Heart left ventricle (tissue), 16 donors: ENCODE results near the gene CSTF1. TPM values are rescaled to one million over a fixed set of nuclear protein-coding genes. Genes with fewer than 3 reads are reported as not detected.

Experiments
- ATAC-seq, 4 donors: fragments of 200-7000 bp; cut with Tn5 transposase; one replicate each; pipeline ENCODE4 v1.9.1; 2020 to 2022; ENCODE audit warnings: moderate library complexity in 4 of 4, mild to moderate bottlenecking in 3 of 4, moderate number of reproducible peaks in 1 of 4
- DNase-seq, 5 donors: peaks; one replicate each; pipeline ENCODE4 v3.0.0-alpha.2; 2020
- H3K27ac ChIP-seq, 12 donors: fragments of 200-600 bp; sonication (generic) in 4 of 12; one replicate each; pipeline versions ENCODE4 v1.5.0 to v1.8.0; 2016 to 2022; ENCODE audit warnings: mild to moderate bottlenecking in 2 of 12
- H3K27me3 ChIP-seq, 9 donors: fragments of 200-600 bp; sonication (generic) in 2 of 9; one replicate each; pipeline versions ENCODE4 v1.5.1 to v1.8.0; 2016 to 2022; ENCODE audit warnings: mild to moderate bottlenecking in 3 of 9
- H3K36me3 ChIP-seq, 9 donors: fragments of 200-600 bp; sonication (generic) in 2 of 9; one replicate each; pipeline versions ENCODE4 v1.5.0 to v1.8.0; 2018 to 2022; ENCODE audit warnings: mild to moderate bottlenecking in 2 of 9
- H3K4me1 ChIP-seq, 12 donors: fragments of 200-600 bp; sonication (generic) in 4 of 12; one replicate each; pipeline versions ENCODE4 v1.5.0 to v1.8.0; 2016 to 2022; ENCODE audit warnings: mild to moderate bottlenecking in 3 of 12
- H3K4me3 ChIP-seq, 12 donors: fragments of 200-600 bp; sonication (generic) in 4 of 12; one replicate each; pipeline versions ENCODE4 v1.5.0 to v1.8.0; 2017 to 2022; ENCODE audit warnings: mild to moderate bottlenecking in 9 of 12, moderate library complexity in 4 of 12
- H3K9me3 ChIP-seq, 12 donors: fragments of 200-600 bp; sonication (generic) in 4 of 12; one replicate each; pipeline versions ENCODE4 v1.5.0 to v1.8.0; 2016 to 2022; ENCODE audit warnings: mild to moderate bottlenecking in 1 of 12
- POLR2A ChIP-seq, 2 donors: fragments of 450-650 bp; IDR thresholded peaks; one replicate each; pipeline ENCODE4 v1.6.1; 2017; ENCODE audit warnings: antibody characterized with exemption in 2 of 2, mild to moderate bottlenecking in 2 of 2, moderate library complexity in 2 of 2
- WGBS, 4 donors: extraction: QIAGEN DNeasy Blood & Tissue Kit in 2 of 4; methylation state at CpG; one replicate each; pipeline versions ENCODE4 v1.1.5 to v1.1.7; 2013 to 2018; 5-methylcytosine and 5-hydroxymethylcytosine counted together
- intact Hi-C, 10 donors: fragments of 100-400 bp; cut with DNase I; formaldehyde crosslinking; loops; one replicate each; pipeline versions ENCODE4 v1.11.1 to v1.14.2; 2022
- polyA plus RNA-seq, 2 donors: library from polyadenylated mRNA; stranded (reverse); fragments of 200-250 nt; gene quantifications; one replicate each; pipeline ENCODE4 v1.2.3, GENCODE V29; 2013
- total RNA-seq, 9 donors: library from RNA; depleted of rRNA in 2 of 9; stranded (reverse); fragments of >200 nt in 2 of 9; fragmentation: NEBNext Ultra II Directional in 3 of 9; extraction: Animal tissue kit (Norgen Biotek cat#: 25700) in 3 of 9; gene quantifications; one replicate each; pipeline versions ENCODE4 v1.1.0 to v1.2.4, GENCODE V29; 2016 to 2023
- TF ChIP-seq, protein P1 (sequence below), 12 donors: fragments of 200-600 bp; sonication (generic) in 4 of 12; IDR thresholded peaks; one replicate each; pipeline versions ENCODE4 v1.5.0 to v1.8.0; 2018 to 2022; ENCODE audit warnings: antibody characterized with exemption in 12 of 12, mild to moderate bottlenecking in 5 of 12
- donor health status: ischemic (EF 13 %, LVEDD 7.1; RV severe dilation, severe dysfunction).
- donor health status: healthy with polysubstance abuse.
- donor health status: DM: no; HTN: yes; CAD: no.
- donor health status: DM: no; HTN: no; CAD: no.
- donor health status: ischemic (EF 25% LVEDD 6.9; RV normal size, moderate dysfunction).
- donor health status: ischemic (EF 25% LVEDD 5.7; RV mildly dilated, moderate dysfunction).
- donor health status: healthy.
- donor health status: DM: yes; HTN: yes; CAD: no.
- donor health status: ischemic (EF 35%, LVEDD 5.7; RV mildly dilated, moderate dysfunction).
- donor health status: nonischemic (EF 11% LVEDD 7.7; RV severe dilation, severe dysfunction).
- donor health status: DM: yes; HTN: yes; CAD: no.
- donor health status: PGD.
- donor health status: ischemic (EF 29% LVEDD 5.4; RV normal size, mild dysfunction).
- donor health status: nonischemic (EF 23%, LVEDD 6.1; RV moderate dilation, normal function).

CSTF1 gene
- total and polyA plus RNA-seq, 11 donors = 4.2 to 27.3 (median 21.4) TPM

GRCh38 chr20:56350842-56351241, 41.6 kb upstream of the CSTF1 start:
- H3K27me3 ChIP-seq = peaks cover 0 to 17% (median 5%) of the 10 kb centered on the region in 9 donors
- TF ChIP-seq, protein P1, sequence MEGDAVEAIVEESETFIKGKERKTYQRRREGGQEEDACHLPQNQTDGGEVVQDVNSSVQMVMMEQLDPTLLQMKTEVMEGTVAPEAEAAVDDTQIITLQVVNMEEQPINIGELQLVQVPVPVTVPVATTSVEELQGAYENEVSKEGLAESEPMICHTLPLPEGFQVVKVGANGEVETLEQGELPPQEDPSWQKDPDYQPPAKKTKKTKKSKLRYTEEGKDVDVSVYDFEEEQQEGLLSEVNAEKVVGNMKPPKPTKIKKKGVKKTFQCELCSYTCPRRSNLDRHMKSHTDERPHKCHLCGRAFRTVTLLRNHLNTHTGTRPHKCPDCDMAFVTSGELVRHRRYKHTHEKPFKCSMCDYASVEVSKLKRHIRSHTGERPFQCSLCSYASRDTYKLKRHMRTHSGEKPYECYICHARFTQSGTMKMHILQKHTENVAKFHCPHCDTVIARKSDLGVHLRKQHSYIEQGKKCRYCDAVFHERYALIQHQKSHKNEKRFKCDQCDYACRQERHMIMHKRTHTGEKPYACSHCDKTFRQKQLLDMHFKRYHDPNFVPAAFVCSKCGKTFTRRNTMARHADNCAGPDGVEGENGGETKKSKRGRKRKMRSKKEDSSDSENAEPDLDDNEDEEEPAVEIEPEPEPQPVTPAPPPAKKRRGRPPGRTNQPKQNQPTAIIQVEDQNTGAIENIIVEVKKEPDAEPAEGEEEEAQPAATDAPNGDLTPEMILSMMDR (IDR thresholded peaks at IDR 0.05) = no peak
- no peak for TF ChIP-seq POLR2A (IDR thresholded peaks at IDR 0.05)
- WGBS, 4 donors = 76 to 80% (median 78%) methylated on average over 2 of the region's 2 CpGs
- H3K27ac ChIP-seq = no peak overlapping the region
- intact Hi-C loops = no loop called here
- no peak overlapping the region for H3K4me3 ChIP-seq
- DNase-seq (no peak), ATAC-seq (no peak)
- H3K36me3 ChIP-seq = no peaks in the 10 kb centered on the region
- no peaks in the 10 kb centered on the region for H3K9me3 ChIP-seq
- no peaks in the 10 kb centered on the region for H3K4me1 ChIP-seq

GRCh38 chr20:56352345-56353055, 39.9 kb upstream of the CSTF1 start:
- intact Hi-C loops = no loop called here
- H3K36me3 ChIP-seq = no peaks in the 10 kb centered on the region
- TF ChIP-seq POLR2A (IDR thresholded peaks at IDR 0.05) = no peak
- TF ChIP-seq, protein P1 (IDR thresholded peaks at IDR 0.05) = no peak
- WGBS, 4 donors = 67 to 78% (median 72%) methylated on average over 5 of the region's 5 CpGs
- peaks cover 0 to 5% (median 0%) of the 10 kb centered on the region in 9 donors for H3K27me3 ChIP-seq
- no peaks in the 10 kb centered on the region for H3K9me3 ChIP-seq
- no peak for ATAC-seq
- H3K4me3 ChIP-seq = no peak overlapping the region
- no peak overlapping the region for H3K27ac ChIP-seq
- no peaks in the 10 kb centered on the region for H3K4me1 ChIP-seq
- no peak for DNase-seq

DNA sequence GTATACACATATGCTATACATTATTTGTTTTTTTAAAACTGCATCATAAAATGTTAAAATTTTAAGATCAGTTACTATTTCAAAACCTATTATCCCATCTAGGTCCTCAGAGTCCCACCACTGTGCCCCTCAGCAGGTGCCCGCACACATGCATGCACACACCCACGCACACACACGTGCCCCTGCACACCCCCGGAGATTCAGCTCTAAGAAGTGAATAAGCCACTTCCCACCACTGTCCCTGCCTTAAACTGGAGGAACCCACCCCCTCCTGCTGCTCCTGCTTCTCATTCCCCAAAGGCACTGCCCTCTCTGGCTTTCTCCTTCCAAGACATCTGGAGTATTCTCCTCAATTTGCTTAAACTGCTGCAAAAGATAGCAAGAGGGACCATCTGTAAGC, 39.1 kb upstream of the CSTF1 start:
- ATAC-seq = no peak
- Histone ChIP-seq H3K27ac (no peak overlapping the region), H3K4me1 (peaks cover 0 to 5% (median 0%) of the 10 kb centered on the region in 12 donors), H3K4me3 (no peak overlapping the region), H3K27me3 (no peaks in the 10 kb centered on the region), H3K9me3 (no peaks in the 10 kb centered on the region), H3K36me3 (no peaks in the 10 kb centered on the region)
- 67 to 83% (median 77%) methylated on average over 4 of the region's 4 CpGs for WGBS, 4 donors
- DNase-seq = no peak
- TF ChIP-seq POLR2A (IDR thresholded peaks at IDR 0.05) = no peak
- TF ChIP-seq, protein P1 (IDR thresholded peaks at IDR 0.05) = no peak
- intact Hi-C loops = no loop called here

GRCh38 chr20:56358070-56358469, 34.4 kb upstream of the CSTF1 start:
- ATAC-seq (no peak), DNase-seq (no peak)
- H3K4me3 ChIP-seq = peak overlapping the region in 7 of 12 donors; percentile 68 to 99 (median 91)
- H3K4me1 ChIP-seq = peaks cover 6 to 38% (median 28%) of the 10 kb centered on the region in 12 donors
- TF ChIP-seq POLR2A (IDR thresholded peaks at IDR 0.05) = no peak
- TF ChIP-seq, protein P1 (IDR thresholded peaks at IDR 0.05) = no peak
- no peak overlapping the region for H3K27ac ChIP-seq
- no peaks in the 10 kb centered on the region for H3K9me3 ChIP-seq
- intact Hi-C loops = loop anchor here in 2 of 10 donors (2.0 to 5.0 kb wide), 2 partner anchors 34 to 35 kb away; partner anchors contain the start of genes AURKA (in 2 of the 2) and CSTF1 (in 2 of the 2)
- H3K36me3 ChIP-seq = peaks cover 0 to 14% (median 0%) of the 10 kb centered on the region in 9 donors
- H3K27me3 ChIP-seq = no peaks in the 10 kb centered on the region
- whole genome bisulfite sequencing, 4 donors = 68 to 74% (median 73%) methylated on average over 6 of the region's 6 CpGs
